22Rv1 (cell line): ENCODE measurements around the gene MAP4K2.

Source experiments
- ZFX ChIP-seq: fragments of 450-650 bp; IDR thresholded peaks from 2 replicates; pipeline ENCODE4 v1.6.1; 2017; ENCODE audit warnings: antibody characterized with exemption, borderline replicate concordance
- TF ChIP-seq, protein P1 (sequence below): fragments of 450-650 bp; IDR thresholded peaks from 2 replicates; pipeline ENCODE4 v1.5.1; 2017; ENCODE audit warnings: mild to moderate bottlenecking

DNA sequence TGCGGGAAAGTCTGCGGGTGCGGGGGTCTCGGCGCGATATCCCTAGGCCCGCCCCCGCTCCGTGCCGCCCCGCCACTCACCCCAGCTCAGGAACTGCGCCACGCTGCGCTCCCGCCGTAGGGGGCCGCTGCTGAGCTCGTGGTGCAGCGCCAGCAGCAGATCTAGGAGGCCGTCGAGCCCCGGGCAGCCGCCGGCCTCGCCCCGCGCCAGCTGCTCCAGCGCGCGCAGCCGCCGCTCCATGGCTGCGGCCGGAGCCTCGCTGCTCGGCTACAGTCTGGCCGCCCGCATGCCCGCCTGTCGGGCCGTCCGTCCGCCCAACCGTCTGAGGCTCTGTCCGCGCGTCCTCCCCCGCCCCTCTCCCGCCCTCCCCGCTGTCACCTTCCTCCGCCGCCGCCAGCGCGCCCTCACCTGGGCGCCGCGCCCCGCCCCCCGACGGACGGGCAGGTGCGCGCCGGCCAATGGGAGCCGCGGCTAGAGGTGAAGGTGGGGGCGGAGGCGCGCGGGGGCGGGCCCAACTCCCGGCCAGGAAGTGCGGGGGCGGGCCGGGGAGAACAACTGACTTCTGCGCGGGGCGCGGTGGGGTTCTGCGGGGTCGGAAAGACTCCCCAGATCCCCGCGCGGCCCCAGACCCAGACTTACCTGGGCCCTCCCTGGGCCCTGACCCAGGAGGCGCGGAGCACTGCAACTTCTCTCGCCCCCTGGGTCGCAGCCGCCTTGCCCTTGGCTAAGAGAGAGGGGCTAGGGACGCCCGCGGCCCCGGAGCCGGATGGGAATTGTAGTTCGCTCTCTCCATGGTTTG lies 41.5 kb upstream of the MAP4K2 start, which contains the start of gene CDC42BPG:
- TF ChIP-seq, protein P1, sequence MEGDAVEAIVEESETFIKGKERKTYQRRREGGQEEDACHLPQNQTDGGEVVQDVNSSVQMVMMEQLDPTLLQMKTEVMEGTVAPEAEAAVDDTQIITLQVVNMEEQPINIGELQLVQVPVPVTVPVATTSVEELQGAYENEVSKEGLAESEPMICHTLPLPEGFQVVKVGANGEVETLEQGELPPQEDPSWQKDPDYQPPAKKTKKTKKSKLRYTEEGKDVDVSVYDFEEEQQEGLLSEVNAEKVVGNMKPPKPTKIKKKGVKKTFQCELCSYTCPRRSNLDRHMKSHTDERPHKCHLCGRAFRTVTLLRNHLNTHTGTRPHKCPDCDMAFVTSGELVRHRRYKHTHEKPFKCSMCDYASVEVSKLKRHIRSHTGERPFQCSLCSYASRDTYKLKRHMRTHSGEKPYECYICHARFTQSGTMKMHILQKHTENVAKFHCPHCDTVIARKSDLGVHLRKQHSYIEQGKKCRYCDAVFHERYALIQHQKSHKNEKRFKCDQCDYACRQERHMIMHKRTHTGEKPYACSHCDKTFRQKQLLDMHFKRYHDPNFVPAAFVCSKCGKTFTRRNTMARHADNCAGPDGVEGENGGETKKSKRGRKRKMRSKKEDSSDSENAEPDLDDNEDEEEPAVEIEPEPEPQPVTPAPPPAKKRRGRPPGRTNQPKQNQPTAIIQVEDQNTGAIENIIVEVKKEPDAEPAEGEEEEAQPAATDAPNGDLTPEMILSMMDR = peak; percentile 87
- TF ChIP-seq ZFX = no peak
